ENCODE data around the gene LRBA.
"Not testable (repeated sequence)": the region's sequence is repeated elsewhere in the genome, so short reads cannot be mapped to it uniquely, and the experiment has no call there.

The LRBA gene

GRCh38 chr4:150515135-150515534 lies 499.9 kb downstream of the LRBA start:
- no peak for DNase-seq (ENCODE audit: low read depth in 1 of 2, low spot score in 1 of 2)

GRCh38 chr4:150514709-150515108 lies 500.4 kb downstream of the LRBA start:
- no peak for DNase-seq (ENCODE audit: low read depth in 1 of 2, low spot score in 1 of 2)

- no peak for DNase-seq (ENCODE audit: low read depth in 1 of 2, low spot score in 1 of 2)
These were observed 504.8 kb downstream of the LRBA start for GRCh38 chr4:150510176-150510865.

- not testable (repeated sequence) for DNase-seq (ENCODE audit: low read depth in 1 of 2, low spot score in 1 of 2)
These were observed 507.4 kb downstream of the LRBA start for GRCh38 chr4:150507656-150508055.

GRCh38 chr4:150501983-150502382 lies 513.1 kb downstream of the LRBA start:
- no peak for DNase-seq (ENCODE audit: low read depth in 1 of 2, low spot score in 1 of 2)

GRCh38 chr4:150501009-150501727 lies 513.9 kb downstream of the LRBA start:
- DNase-seq (ENCODE audit: low read depth in 1 of 2, low spot score in 1 of 2) = no peak

- DNase-seq (ENCODE audit: low read depth in 1 of 2, low spot score in 1 of 2) = no peak
These were observed 517.5 kb downstream of the LRBA start for GRCh38 chr4:150497612-150498011.

GRCh38 chr4:150495550-150495949 lies 519.5 kb downstream of the LRBA start:
- DNase-seq (ENCODE audit: low read depth in 1 of 2, low spot score in 1 of 2) = no peak

GRCh38 chr4:150493851-150494250 lies 521.2 kb downstream of the LRBA start:
- no peak for DNase-seq (ENCODE audit: low read depth in 1 of 2, low spot score in 1 of 2)

GRCh38 chr4:150491132-150492049 lies 523.7 kb downstream of the LRBA start:
- no peak for DNase-seq (ENCODE audit: low read depth in 1 of 2, low spot score in 1 of 2)

GRCh38 chr4:150482581-150482980 lies 532.5 kb downstream of the LRBA start:
- no peak for DNase-seq (ENCODE audit: low read depth in 1 of 2, low spot score in 1 of 2)

GRCh38 chr4:150479657-150480056 lies 535.4 kb downstream of the LRBA start:
- DNase-seq (ENCODE audit: low read depth in 1 of 2, low spot score in 1 of 2) = no peak

- no peak for DNase-seq (ENCODE audit: low read depth in 1 of 2, low spot score in 1 of 2)
These were observed 537.2 kb downstream of the LRBA start for GRCh38 chr4:150477869-150478268.

- DNase-seq (ENCODE audit: low read depth in 1 of 2, low spot score in 1 of 2) = no peak
These were observed 538.3 kb downstream of the LRBA start for GRCh38 chr4:150476776-150477175.

- no peak for DNase-seq (ENCODE audit: low read depth in 1 of 2, low spot score in 1 of 2)
These were observed 539.3 kb downstream of the LRBA start for GRCh38 chr4:150475763-150476162.

GRCh38 chr4:150464523-150464922 lies 550.6 kb downstream of the LRBA start:
- DNase-seq (ENCODE audit: low read depth in 1 of 2, low spot score in 1 of 2) = no peak

GRCh38 chr4:150462743-150463142 lies 552.3 kb downstream of the LRBA start:
- DNase-seq (ENCODE audit: low read depth in 1 of 2, low spot score in 1 of 2) = no peak

- no peak for DNase-seq (ENCODE audit: low read depth in 1 of 2, low spot score in 1 of 2)
These were observed 553.1 kb downstream of the LRBA start for GRCh38 chr4:150461957-150462356.

- DNase-seq (ENCODE audit: low read depth in 1 of 2, low spot score in 1 of 2) = no peak
These were observed 557.3 kb downstream of the LRBA start for GRCh38 chr4:150457802-150458201.

GRCh38 chr4:150451883-150452282 lies 563.2 kb downstream of the LRBA start:
- no peak for DNase-seq (ENCODE audit: low read depth in 1 of 2, low spot score in 1 of 2)

GRCh38 chr4:150447356-150447755 lies 567.7 kb downstream of the LRBA start:
- no peak for DNase-seq (ENCODE audit: low read depth in 1 of 2, low spot score in 1 of 2)

GRCh38 chr4:150439451-150439933 lies 575.6 kb downstream of the LRBA start:
- DNase-seq (ENCODE audit: low read depth in 1 of 2, low spot score in 1 of 2) = no peak
